ENCODE measurements around the gene ARL14.

The ARL14 gene

GRCh38 chr3:160649596-160649995 is 27.4 kb upstream of the ARL14 start:
- Histone ChIP-seq H3K9me3 (ENCODE audit: control insufficient read depth, insufficient read depth, low read length) (peaks cover 4% of the 10 kb centered on the region; the same call in 1 of the 2 replicates), H3K36me3 (ENCODE audit: control insufficient read depth, insufficient read depth, low read length) (no peaks in the 10 kb centered on the region), H3K4me3 (ENCODE audit: low read depth, low read length) (no peak overlapping the region), H3K4me1 (ENCODE audit: control insufficient read depth, insufficient read depth, low read length) (no peaks in the 10 kb centered on the region), H3K9ac (ENCODE audit: low read depth, low read length) (no peak overlapping the region), H3K27ac (ENCODE audit: low read depth, low read length) (no peak overlapping the region), H3K27me3 (ENCODE audit: control insufficient read depth, insufficient read depth, low read length) (no peaks in the 10 kb centered on the region)

GRCh38 chr3:160653512-160653911 is 23.4 kb upstream of the ARL14 start:
- H3K9me3 ChIP-seq (ENCODE audit: control insufficient read depth, insufficient read depth, low read length): peaks cover 4% of the 10 kb centered on the region; the same call in 1 of the 2 replicates
- no peak overlapping the region for H3K27ac ChIP-seq (ENCODE audit: low read depth, low read length)
- H3K4me1 ChIP-seq (ENCODE audit: control insufficient read depth, insufficient read depth, low read length): no peaks in the 10 kb centered on the region
- no peak overlapping the region for H3K9ac ChIP-seq (ENCODE audit: low read depth, low read length)
- no peaks in the 10 kb centered on the region for H3K27me3 ChIP-seq (ENCODE audit: control insufficient read depth, insufficient read depth, low read length)
- H3K36me3 ChIP-seq (ENCODE audit: control insufficient read depth, insufficient read depth, low read length): no peaks in the 10 kb centered on the region
- H3K4me3 ChIP-seq (ENCODE audit: low read depth, low read length): no peak overlapping the region

- no peaks in the 10 kb centered on the region for H3K36me3 ChIP-seq (ENCODE audit: control insufficient read depth, insufficient read depth, low read length)
- H3K4me1 ChIP-seq (ENCODE audit: control insufficient read depth, insufficient read depth, low read length): no peaks in the 10 kb centered on the region
- no peaks in the 10 kb centered on the region for H3K27me3 ChIP-seq (ENCODE audit: control insufficient read depth, insufficient read depth, low read length)
- no peaks in the 10 kb centered on the region for H3K9me3 ChIP-seq (ENCODE audit: control insufficient read depth, insufficient read depth, low read length)
- H3K4me3 ChIP-seq (ENCODE audit: low read depth, low read length): no peak overlapping the region
- H3K9ac ChIP-seq (ENCODE audit: low read depth, low read length): no peak overlapping the region
- no peak overlapping the region for H3K27ac ChIP-seq (ENCODE audit: low read depth, low read length)
Observed at GRCh38 chr3:160660902-160661301, 16.1 kb upstream of the ARL14 start.

GRCh38 chr3:160661660-160662059 is 15.3 kb upstream of the ARL14 start:
- Histone ChIP-seq H3K27ac (ENCODE audit: low read depth, low read length) (no peak overlapping the region), H3K27me3 (ENCODE audit: control insufficient read depth, insufficient read depth, low read length) (no peaks in the 10 kb centered on the region), H3K4me1 (ENCODE audit: control insufficient read depth, insufficient read depth, low read length) (no peaks in the 10 kb centered on the region), H3K9me3 (ENCODE audit: control insufficient read depth, insufficient read depth, low read length) (no peaks in the 10 kb centered on the region), H3K4me3 (ENCODE audit: low read depth, low read length) (no peak overlapping the region), H3K9ac (ENCODE audit: low read depth, low read length) (no peak overlapping the region), H3K36me3 (ENCODE audit: control insufficient read depth, insufficient read depth, low read length) (no peaks in the 10 kb centered on the region)

- no peaks in the 10 kb centered on the region for H3K4me1 ChIP-seq (ENCODE audit: control insufficient read depth, insufficient read depth, low read length)
- no peak overlapping the region for H3K4me3 ChIP-seq (ENCODE audit: low read depth, low read length)
- no peak overlapping the region for H3K27ac ChIP-seq (ENCODE audit: low read depth, low read length)
- no peak overlapping the region for H3K9ac ChIP-seq (ENCODE audit: low read depth, low read length)
- H3K36me3 ChIP-seq (ENCODE audit: control insufficient read depth, insufficient read depth, low read length): no peaks in the 10 kb centered on the region
- no peaks in the 10 kb centered on the region for H3K27me3 ChIP-seq (ENCODE audit: control insufficient read depth, insufficient read depth, low read length)
- H3K9me3 ChIP-seq (ENCODE audit: control insufficient read depth, insufficient read depth, low read length): no peaks in the 10 kb centered on the region
Observed at GRCh38 chr3:160665231-160665630, 11.7 kb upstream of the ARL14 start.

GRCh38 chr3:160665784-160666526 is 11.0 kb upstream of the ARL14 start:
- H3K27me3 ChIP-seq (ENCODE audit: control insufficient read depth, insufficient read depth, low read length): no peaks in the 10 kb centered on the region
- no peaks in the 10 kb centered on the region for H3K36me3 ChIP-seq (ENCODE audit: control insufficient read depth, insufficient read depth, low read length)
- no peak overlapping the region for H3K4me3 ChIP-seq (ENCODE audit: low read depth, low read length)
- H3K27ac ChIP-seq (ENCODE audit: low read depth, low read length): no peak overlapping the region
- no peak overlapping the region for H3K9ac ChIP-seq (ENCODE audit: low read depth, low read length)
- no peaks in the 10 kb centered on the region for H3K4me1 ChIP-seq (ENCODE audit: control insufficient read depth, insufficient read depth, low read length)
- no peaks in the 10 kb centered on the region for H3K9me3 ChIP-seq (ENCODE audit: control insufficient read depth, insufficient read depth, low read length)

- no peaks in the 10 kb centered on the region for H3K27me3 ChIP-seq (ENCODE audit: control insufficient read depth, insufficient read depth, low read length)
- no peak overlapping the region for H3K4me3 ChIP-seq (ENCODE audit: low read depth, low read length)
- no peak overlapping the region for H3K27ac ChIP-seq (ENCODE audit: low read depth, low read length)
- no peaks in the 10 kb centered on the region for H3K36me3 ChIP-seq (ENCODE audit: control insufficient read depth, insufficient read depth, low read length)
- no peak overlapping the region for H3K9ac ChIP-seq (ENCODE audit: low read depth, low read length)
- H3K4me1 ChIP-seq (ENCODE audit: control insufficient read depth, insufficient read depth, low read length): no peaks in the 10 kb centered on the region
- H3K9me3 ChIP-seq (ENCODE audit: control insufficient read depth, insufficient read depth, low read length): no peaks in the 10 kb centered on the region
Observed at GRCh38 chr3:160667452-160667851, 9.5 kb upstream of the ARL14 start.

- Histone ChIP-seq H3K4me1 (ENCODE audit: control insufficient read depth, insufficient read depth, low read length) (no peaks in the 10 kb centered on the region), H3K9me3 (ENCODE audit: control insufficient read depth, insufficient read depth, low read length) (no peaks in the 10 kb centered on the region), H3K27ac (ENCODE audit: low read depth, low read length) (no peak overlapping the region), H3K36me3 (ENCODE audit: control insufficient read depth, insufficient read depth, low read length) (no peaks in the 10 kb centered on the region), H3K27me3 (ENCODE audit: control insufficient read depth, insufficient read depth, low read length) (no peaks in the 10 kb centered on the region), H3K4me3 (ENCODE audit: low read depth, low read length) (no peak overlapping the region), H3K9ac (ENCODE audit: low read depth, low read length) (no peak overlapping the region)
Observed at GRCh38 chr3:160668454-160668853, 8.5 kb upstream of the ARL14 start.

- Histone ChIP-seq H3K9me3 (ENCODE audit: control insufficient read depth, insufficient read depth, low read length) (no peaks in the 10 kb centered on the region), H3K27ac (ENCODE audit: low read depth, low read length) (no peak overlapping the region), H3K4me1 (ENCODE audit: control insufficient read depth, insufficient read depth, low read length) (no peaks in the 10 kb centered on the region), H3K9ac (ENCODE audit: low read depth, low read length) (no peak overlapping the region), H3K4me3 (ENCODE audit: low read depth, low read length) (no peak overlapping the region), H3K27me3 (ENCODE audit: control insufficient read depth, insufficient read depth, low read length) (no peaks in the 10 kb centered on the region), H3K36me3 (ENCODE audit: control insufficient read depth, insufficient read depth, low read length) (no peaks in the 10 kb centered on the region)
Observed at GRCh38 chr3:160671231-160671630, 5.7 kb upstream of the ARL14 start.

- Histone ChIP-seq H3K4me1 (ENCODE audit: control insufficient read depth, insufficient read depth, low read length) (no peaks in the 10 kb centered on the region), H3K9me3 (ENCODE audit: control insufficient read depth, insufficient read depth, low read length) (no peaks in the 10 kb centered on the region), H3K27ac (ENCODE audit: low read depth, low read length) (no peak overlapping the region), H3K4me3 (ENCODE audit: low read depth, low read length) (no peak overlapping the region), H3K36me3 (ENCODE audit: control insufficient read depth, insufficient read depth, low read length) (no peaks in the 10 kb centered on the region), H3K9ac (ENCODE audit: low read depth, low read length) (no peak overlapping the region), H3K27me3 (ENCODE audit: control insufficient read depth, insufficient read depth, low read length) (no peaks in the 10 kb centered on the region)
Observed at GRCh38 chr3:160671995-160672394, 5.0 kb upstream of the ARL14 start.

GRCh38 chr3:160673188-160673587 is 3.8 kb upstream of the ARL14 start:
- no peaks in the 10 kb centered on the region for H3K9me3 ChIP-seq (ENCODE audit: control insufficient read depth, insufficient read depth, low read length)
- no peaks in the 10 kb centered on the region for H3K36me3 ChIP-seq (ENCODE audit: control insufficient read depth, insufficient read depth, low read length)
- H3K9ac ChIP-seq (ENCODE audit: low read depth, low read length): no peak overlapping the region
- H3K27me3 ChIP-seq (ENCODE audit: control insufficient read depth, insufficient read depth, low read length): no peaks in the 10 kb centered on the region
- no peak overlapping the region for H3K27ac ChIP-seq (ENCODE audit: low read depth, low read length)
- H3K4me3 ChIP-seq (ENCODE audit: low read depth, low read length): no peak overlapping the region
- peaks cover 10% of the 10 kb centered on the region; the same call in 1 of the 2 replicates for H3K4me1 ChIP-seq (ENCODE audit: control insufficient read depth, insufficient read depth, low read length)
